H7 (cell line): Measurements from ENCODE around the gene SERPINA5. TPM values are rescaled to one million over a fixed set of nuclear protein-coding genes. Genes with fewer than 3 reads are reported as not detected.

Experiments
- DNase-seq: peaks from one replicate; pipeline ENCODE4 v3.0.0; 2012
- H3K27me3 ChIP-seq: 2 replicates; pipeline ENCODE4 v1.6.0; 2011; ENCODE audit warnings: mild to moderate bottlenecking, low read length; ENCODE audit not compliant: control insufficient read depth, insufficient read depth
- H3K36me3 ChIP-seq: replicated peaks from 2 replicates; pipeline ENCODE4 v1.5.1; 2011; ENCODE audit warnings: low read length; ENCODE audit not compliant: control insufficient read depth, insufficient read depth
- H3K4me3 ChIP-seq: 2 replicates; pipeline ENCODE4 v1.5.1; 2011; ENCODE audit warnings: low read depth, mild to moderate bottlenecking, control low read depth, low read length, moderate library complexity; ENCODE audit not compliant: insufficient read depth
- total RNA-seq: library from RNA; depleted of rRNA; stranded (reverse); fragments of >200 nt; shearing (Covaris generic); gene quantifications from 2 replicates; pipeline ENCODE4 v1.2.3, GENCODE V29; 2014; rRNA removed

Gene SERPINA5, protein sequence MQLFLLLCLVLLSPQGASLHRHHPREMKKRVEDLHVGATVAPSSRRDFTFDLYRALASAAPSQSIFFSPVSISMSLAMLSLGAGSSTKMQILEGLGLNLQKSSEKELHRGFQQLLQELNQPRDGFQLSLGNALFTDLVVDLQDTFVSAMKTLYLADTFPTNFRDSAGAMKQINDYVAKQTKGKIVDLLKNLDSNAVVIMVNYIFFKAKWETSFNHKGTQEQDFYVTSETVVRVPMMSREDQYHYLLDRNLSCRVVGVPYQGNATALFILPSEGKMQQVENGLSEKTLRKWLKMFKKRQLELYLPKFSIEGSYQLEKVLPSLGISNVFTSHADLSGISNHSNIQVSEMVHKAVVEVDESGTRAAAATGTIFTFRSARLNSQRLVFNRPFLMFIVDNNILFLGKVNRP
- 1.6 and 2.6 TPM in 2 replicates for total RNA-seq

DNA sequence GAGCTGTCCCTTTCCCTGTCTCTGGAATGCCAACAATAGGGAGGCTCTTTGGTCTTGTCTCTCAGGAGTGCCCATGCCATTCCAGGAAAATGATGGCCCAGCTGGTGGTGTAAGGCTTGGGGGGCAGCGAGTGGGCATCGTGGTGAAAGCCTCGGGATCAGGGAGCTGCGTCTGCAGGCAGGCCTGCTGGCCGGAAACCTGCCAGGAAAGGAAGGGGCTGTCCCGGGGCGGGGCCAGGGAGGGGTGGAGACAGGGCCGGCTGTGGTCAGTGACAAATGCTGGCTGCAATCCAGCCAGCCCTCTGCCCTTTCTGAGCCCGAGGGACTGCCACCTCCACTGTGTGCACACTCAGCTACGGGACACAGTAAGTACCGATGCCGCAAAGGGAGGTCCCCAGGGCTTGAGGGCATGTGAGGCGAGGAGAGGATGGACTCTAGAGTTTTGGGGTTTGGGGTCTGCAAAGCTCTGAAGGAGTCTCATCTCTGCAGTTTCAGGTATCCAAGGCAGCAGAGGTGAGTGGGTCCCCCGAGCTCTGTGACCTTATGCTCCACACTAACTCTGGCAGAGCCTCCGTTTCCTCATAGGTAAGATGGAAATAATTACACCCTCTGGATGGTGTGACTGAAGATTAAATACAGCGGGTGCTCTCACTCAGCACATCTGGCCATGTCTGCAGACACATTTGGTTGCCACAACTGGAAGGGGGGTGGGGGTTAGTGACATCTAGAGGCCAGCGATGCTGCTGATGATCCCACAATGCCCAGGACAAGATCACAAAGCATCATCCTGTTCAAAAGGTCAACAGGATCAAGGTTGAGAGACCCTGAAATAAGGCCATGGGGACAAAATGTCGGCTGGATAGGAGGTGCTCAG, at the start of gene SERPINA5:
Gene SERPINA5 (plus strand): TSS at position 300 of the 873 bp plus-strand sequence. CDS start 5,937 bp downstream, outside the sequence.
- Histone ChIP-seq H3K27me3 (no peaks in the 10 kb centered on the region; the same call in 1 of the 2 replicates), H3K4me3 (no peak within 1 kb of the TSS), H3K36me3 (no peaks in the 10 kb centered on the region)
- DNase-seq = peak; percentile 83

DNA sequence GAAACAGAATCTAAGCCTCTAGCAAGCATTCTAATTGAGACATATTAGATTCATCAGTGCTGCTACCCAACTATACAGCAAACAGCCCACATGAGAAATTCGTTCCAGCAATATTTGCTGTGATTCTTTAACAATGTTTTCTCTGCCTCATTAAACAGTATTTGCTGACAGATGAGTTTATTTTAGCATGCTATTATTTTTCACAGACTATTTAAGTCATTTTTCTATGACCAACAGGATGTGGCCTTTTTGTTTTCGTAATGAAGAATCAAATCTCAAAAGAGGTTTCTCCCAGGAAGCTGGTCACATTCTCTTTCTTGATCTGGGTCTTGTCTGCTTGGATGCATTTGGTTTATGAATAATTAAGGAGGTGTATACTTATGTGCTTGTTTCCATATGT, 48.8 kb upstream of the SERPINA5 start:
- Histone ChIP-seq H3K27me3 (no peaks in the 10 kb centered on the region), H3K4me3 (no peak overlapping the region), H3K36me3 (no peaks in the 10 kb centered on the region)
- no peak for DNase-seq

DNA sequence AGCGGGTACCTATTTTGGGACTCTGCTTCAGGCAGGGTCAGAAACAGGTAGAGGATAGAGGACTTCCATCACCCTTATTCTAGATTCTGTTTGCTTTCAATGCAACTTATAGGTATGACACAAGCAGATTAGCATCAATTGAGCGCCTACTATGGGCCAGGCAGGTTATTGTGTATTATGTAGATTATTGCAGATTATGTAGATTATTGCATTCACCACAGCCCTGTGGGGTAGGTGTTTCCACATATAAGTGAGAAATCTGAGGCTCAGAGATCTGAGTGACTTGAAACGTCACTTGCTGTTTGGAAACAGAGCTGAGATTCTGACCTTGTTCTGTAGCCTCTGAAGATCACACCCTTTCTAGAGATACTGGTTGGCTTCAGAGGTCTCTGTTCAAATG, 45.7 kb upstream of the SERPINA5 start:
- DNase-seq = no peak
- no peak overlapping the region for H3K4me3 ChIP-seq
- no peaks in the 10 kb centered on the region for H3K27me3 ChIP-seq
- no peaks in the 10 kb centered on the region for H3K36me3 ChIP-seq

DNA sequence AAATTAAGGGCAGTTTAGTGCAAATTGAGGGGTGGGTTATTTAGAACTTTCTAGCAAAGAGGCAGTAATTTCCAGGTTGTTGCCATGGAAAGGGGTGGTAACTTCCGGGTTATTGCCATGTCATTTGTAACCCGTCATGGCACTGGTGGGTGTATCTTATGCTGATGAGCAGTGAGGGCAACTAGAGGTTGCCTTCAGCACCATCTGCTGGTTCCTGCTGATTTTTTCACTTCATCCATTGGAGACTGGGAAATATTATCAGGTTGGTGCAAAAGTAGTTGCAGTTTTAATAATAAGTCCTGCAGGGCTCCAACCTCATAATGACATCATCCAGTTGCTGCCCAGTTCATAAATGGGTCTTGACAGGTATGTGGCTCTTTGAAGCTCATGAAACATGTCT, 44.4 kb upstream of the SERPINA5 start:
- Histone ChIP-seq H3K27me3 (no peaks in the 10 kb centered on the region), H3K4me3 (no peak overlapping the region), H3K36me3 (no peaks in the 10 kb centered on the region)
- DNase-seq = no peak

DNA sequence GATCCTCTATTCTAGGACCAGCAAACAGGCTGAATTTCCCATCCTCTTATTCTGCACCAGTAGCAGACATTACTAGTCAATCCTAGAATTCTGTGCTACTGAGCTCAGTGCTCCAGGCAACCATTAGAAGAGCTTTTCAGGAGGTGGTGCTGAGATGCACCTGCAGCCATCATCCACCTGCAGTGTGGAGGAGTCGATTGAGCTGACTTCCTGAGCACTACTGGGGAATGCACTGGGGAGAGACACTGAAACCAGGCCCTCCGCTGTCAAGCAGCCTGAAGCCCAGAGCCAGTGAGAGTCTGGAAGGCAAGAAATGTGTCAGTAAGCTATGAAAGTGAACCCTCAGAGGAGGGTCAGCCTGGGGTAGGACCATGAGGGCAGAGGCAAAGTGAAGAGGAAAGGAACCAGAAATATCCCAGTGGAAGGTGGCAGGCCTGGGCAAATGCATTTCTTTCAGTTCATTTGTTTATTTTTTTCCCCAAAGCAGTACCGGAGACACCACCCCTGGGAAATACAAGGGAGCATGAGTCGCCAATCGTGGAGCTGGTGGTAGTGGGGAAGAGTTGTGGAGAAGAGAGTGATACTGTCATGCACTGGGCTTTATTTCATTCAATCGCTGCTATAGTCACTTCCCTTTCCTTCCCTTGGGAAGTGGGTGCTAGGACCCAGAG, 43.0 kb upstream of the SERPINA5 start:
- no peaks in the 10 kb centered on the region for H3K27me3 ChIP-seq
- no peak overlapping the region for H3K4me3 ChIP-seq
- no peaks in the 10 kb centered on the region for H3K36me3 ChIP-seq
- DNase-seq = no peak

DNA sequence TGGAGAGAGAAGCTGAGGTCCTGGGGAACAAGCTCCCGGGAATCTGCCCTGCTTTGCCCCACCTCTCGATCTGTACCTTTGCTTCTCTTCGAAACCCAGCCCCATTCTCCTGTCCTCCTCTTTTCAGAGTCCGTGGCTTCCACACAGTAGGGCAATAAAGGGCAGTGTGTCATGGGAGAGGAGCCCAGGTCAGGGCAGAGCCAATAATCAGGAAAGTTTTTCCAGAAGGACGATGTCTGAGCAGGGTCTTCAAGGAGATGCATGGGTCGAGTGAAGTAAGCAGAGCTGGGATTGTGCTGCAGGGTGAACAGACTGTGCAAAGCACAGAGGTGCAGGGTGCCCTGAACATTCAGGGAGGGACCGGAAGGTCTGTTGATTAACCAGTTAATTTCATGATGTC, 42.0 kb upstream of the SERPINA5 start:
- Histone ChIP-seq H3K36me3 (no peaks in the 10 kb centered on the region), H3K27me3 (no peaks in the 10 kb centered on the region), H3K4me3 (no peak overlapping the region)
- DNase-seq = no peak

DNA sequence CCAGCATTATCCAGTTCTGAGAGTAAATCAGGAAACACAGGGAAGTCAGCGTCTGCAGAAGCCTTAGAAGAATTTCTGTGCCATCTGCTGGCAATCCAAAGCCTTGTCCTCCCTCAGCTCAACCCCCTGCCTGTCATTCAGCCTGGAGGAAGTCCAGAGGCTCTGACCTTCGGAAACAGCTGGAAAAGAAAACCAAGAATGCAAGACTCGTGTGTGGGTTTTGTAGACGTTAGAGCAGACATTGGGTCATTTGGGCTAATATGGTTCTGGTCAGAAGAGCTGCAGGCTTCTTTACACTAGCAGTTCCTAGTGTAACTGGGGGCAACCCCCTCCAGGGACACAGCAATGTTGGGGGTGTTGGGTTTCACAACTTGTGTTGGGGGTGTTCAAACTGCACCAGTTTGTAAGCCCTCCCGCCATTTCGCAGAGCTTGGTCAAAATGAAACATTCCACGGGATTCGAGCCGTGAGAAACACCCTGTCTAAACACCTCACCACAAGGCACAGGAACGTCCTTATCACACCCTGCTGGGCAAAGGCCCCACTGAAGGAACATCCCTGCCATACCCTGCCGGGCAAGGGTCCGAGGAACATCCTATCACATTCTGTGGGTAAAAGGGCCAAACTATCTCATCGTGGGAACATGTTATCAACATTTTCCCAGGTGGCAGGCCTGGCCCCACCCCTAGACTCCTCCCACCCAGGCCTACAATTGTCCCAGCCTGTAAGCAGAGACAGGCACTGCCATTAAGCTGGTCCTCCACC, 41.0 kb upstream of the SERPINA5 start:
- Histone ChIP-seq H3K27me3 (no peaks in the 10 kb centered on the region), H3K36me3 (no peaks in the 10 kb centered on the region), H3K4me3 (no peak overlapping the region)
- DNase-seq = no peak

DNA sequence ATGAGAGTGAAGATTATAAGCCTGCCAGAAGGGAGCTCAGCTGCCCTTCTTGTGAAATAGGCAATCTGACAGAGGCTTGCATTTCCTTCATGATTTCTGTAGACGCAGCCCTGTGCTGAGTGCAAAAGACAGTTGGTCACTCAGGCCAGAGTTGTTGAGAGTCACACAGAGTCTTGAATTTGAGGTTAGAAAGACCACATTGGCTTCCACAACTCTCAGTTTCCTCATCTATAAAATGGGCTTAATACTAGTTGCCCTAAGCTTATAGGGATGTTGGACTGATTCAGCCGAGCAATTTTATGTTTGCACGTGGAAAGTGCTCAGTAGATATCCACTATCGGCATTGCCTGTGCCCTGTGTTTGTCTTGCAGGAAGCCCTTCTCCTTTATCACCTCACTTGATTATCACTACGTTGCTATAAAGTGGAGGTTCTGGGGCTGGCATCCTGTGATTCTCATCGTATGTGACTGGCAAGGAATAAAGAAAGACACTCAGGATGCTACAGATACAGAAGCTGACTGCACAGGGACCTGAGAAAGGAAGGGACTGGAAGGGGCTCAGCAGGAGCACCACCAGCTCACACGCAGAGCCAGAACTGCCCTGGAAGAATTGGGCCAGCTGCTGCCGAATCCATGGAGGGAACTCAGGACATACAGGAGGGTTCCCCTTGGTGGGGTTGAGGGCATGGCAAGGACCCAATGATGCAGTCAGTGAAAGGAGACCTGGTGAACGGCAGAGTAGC, 39.8 kb upstream of the SERPINA5 start:
- Histone ChIP-seq H3K36me3 (no peaks in the 10 kb centered on the region), H3K27me3 (no peaks in the 10 kb centered on the region), H3K4me3 (no peak overlapping the region)
- no peak for DNase-seq

DNA sequence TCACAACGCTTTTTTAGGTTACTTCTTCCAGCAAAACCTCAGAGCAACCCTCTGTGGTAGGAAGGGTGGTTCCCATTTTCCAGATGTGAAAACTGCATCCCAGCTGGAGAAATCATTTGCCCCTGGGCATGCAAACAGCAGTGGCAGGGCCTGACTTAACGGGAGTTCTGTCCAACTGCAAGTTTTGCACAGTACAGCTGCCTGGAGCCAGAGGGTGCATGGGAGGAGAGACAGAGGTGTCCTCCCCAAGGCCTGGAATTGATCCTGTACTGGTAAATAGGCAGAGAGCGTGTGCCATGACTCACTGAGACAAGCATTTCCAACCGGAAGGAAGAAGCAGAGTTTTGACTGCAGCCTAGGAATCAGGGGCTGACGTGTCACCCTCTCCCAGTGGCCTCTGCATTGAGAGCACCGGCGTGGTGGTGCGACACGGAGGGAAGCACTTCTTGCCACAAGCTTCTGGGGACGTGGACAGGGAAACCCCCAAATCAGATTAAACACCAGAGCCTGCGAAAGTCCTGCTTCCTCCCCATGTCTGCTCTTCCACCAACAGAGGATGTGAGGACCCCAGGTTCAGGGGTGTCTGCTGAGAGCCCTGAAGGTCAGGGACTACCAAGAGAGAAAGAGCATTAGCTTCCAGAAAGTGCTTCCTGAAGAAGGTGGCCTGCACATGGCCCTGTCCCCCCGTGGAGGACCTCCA, 39.0 kb upstream of the SERPINA5 start:
- H3K27me3 ChIP-seq = no peaks in the 10 kb centered on the region
- H3K4me3 ChIP-seq = no peak overlapping the region
- no peaks in the 10 kb centered on the region for H3K36me3 ChIP-seq
- no peak for DNase-seq

DNA sequence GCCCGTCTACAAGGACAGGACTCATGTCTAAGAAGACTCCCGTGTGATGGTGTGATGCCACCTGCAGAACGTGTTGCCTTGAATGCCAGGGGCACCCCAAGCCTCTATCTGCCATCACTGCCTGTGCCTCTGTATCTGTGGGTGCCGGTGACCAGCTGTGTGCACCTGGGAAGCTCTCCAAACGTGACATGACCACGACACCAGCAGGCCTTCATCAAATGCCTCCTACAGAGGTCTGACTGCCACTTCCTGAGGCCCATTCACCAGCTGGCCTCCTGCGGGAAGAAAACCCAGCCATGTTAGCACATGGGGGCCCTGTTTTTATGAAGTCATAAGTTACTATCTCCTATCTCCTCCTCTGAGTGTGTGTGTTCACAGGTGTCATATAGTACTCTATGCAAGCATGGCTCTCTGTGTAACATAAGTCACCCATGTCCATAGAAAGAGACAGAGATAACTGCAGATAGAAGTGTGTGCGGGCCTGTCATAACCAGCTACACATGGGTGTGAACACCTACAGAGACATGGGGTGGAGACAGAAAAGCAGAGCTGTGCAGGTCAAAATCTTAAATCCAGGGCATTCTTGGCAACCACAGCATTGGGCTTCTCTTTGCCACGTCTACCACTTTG, 38.3 kb upstream of the SERPINA5 start:
- H3K36me3 ChIP-seq = no peaks in the 10 kb centered on the region
- no peaks in the 10 kb centered on the region for H3K27me3 ChIP-seq
- H3K4me3 ChIP-seq = no peak overlapping the region
- DNase-seq = no peak

DNA sequence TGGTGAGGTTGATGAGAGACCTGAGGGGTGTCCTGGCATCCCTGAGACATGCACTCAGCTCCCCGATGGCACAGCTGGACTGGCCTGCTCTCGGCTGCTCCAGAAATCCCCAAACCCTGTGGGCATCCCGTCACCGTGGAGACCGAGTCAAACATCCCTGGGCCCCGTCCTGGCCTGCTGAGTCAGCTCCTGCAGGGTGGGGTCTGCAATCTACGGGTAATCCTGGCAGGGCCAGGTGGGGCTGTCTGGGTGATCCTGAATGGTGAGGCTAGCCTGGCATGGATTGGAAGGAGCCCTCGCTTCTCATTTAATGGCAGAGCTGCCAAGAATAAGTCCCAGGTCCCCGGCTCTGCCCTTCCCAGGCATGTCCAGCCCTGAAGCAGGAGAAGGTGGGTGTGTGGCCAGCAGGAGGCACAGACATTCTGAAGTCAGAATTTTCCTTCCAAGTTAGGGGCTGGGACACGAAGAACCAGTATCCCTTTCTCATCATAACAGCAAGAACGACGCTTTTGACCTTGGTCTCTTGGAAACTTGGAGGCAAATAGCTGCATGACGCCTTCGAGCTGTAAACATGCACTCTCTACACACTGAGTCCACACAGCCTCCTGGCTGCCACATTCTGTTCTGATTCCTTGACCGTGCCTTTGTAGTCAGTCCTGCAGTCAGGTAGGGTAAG, 37.6 kb upstream of the SERPINA5 start:
- Histone ChIP-seq H3K4me3 (no peak overlapping the region), H3K27me3 (no peaks in the 10 kb centered on the region), H3K36me3 (no peaks in the 10 kb centered on the region)
- peak; percentile 46 for DNase-seq

DNA sequence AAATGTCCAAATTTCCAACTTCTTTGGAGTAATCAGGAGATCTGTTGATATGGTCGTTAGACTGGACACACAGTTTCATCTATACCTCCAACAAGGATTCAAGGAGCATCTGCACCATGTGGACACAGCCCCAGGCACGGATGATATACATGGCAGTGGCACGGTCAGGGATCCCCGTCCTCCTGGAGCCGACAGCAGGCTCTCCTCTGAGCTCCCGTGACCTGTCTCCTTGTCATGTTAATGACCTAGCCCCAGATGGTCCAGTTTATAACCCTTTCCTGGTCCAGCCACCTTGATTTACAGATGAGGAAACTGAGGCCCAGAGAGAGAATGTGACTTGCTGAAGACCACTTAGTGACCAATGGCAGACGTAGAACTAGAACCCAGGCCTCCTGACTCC, 36.5 kb upstream of the SERPINA5 start:
- H3K27me3 ChIP-seq = no peaks in the 10 kb centered on the region
- DNase-seq = peak; percentile 71
- H3K4me3 ChIP-seq = no peak overlapping the region
- no peaks in the 10 kb centered on the region for H3K36me3 ChIP-seq
